NCI-H526 (cell line): ENCODE data around the gene CDH20.
A peak's percentile ranks its signal among the peaks of the same experiment; 100 is the strongest.

Experiments
- DNase-seq, 2 experiments: peaks; one replicate each; lab custom pipeline; 2025; lab: John Stamatoyannopoulos, UW

Gene CDH20

DNA sequence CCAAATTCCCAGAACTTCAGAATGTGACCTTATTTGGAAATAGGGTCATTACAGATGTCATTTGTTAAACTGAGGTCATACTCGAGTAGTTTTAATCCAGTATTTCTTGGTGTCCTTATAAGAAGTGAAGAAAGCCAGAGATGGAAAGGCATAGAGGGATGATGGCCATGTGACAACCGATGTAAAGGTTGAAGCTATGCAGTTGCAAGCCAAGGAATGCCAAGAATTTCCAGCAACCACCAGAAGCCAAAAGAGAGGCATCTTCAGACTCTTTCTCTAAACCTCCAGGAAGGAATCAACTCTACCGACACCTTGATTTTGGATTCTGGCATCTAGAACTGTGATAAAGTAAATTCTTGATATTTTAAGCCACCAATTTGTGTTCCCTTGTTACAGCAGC lies 242.2 kb downstream of the CDH20 start:
- no peak for DNase-seq

DNA sequence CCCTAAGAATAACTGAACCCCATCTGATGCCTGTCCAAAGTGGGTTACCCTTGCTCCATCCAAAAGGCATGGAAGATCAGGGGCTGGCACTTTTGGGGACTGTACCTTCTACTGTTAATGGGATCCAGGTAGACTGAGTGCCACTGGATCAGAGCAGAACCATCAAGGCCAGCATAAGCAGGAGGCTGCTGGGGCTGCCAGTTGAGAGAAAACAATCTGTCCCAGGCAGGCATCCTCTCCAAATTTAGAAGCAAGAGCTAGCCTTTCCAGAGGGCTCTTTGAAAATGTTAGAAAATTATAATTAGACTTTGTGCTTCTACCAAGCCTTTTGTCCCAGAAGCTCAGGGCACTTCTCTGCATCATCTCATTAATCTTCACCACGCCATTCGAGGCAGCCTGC lies 245.6 kb downstream of the CDH20 start:
- DNase-seq: no peak

DNA sequence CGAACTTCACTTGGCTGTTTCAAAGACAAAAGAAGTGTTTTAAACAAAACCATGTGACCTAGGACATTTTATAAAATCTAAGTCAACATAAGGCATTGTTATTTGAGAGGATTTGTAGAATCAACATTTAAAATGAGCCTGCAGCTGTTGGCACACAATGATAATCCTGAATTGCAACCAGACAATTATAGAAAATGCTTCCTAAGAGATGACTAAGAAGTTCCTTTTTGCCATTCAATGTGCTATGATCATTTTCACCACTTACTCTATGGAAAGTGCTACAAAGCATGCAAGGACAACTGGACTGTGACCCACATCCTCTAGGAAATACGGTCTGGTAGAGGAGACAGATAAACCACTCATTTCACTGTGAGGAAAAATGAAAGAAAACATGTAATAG lies 246.4 kb downstream of the CDH20 start:
- no peak for DNase-seq

DNA sequence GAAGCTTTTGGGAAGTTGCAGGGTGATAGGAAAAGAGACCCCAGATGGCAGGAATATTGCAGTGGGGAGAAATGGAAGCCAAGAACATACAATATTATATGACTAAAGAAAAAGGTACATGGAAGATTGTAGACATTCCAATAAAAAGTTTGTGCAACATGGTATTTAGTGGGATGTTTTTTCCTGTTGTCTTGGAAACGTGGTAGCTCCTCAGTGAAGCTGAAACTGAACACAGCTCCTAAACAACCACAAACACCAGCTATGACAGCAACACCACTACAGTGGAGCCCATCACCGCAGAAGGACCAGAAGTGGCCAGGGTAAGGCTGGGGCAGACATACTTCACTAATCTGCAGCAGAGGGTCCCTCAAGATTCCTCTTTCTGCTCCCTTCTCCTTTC lies 246.8 kb downstream of the CDH20 start:
- DNase-seq: no peak

DNA sequence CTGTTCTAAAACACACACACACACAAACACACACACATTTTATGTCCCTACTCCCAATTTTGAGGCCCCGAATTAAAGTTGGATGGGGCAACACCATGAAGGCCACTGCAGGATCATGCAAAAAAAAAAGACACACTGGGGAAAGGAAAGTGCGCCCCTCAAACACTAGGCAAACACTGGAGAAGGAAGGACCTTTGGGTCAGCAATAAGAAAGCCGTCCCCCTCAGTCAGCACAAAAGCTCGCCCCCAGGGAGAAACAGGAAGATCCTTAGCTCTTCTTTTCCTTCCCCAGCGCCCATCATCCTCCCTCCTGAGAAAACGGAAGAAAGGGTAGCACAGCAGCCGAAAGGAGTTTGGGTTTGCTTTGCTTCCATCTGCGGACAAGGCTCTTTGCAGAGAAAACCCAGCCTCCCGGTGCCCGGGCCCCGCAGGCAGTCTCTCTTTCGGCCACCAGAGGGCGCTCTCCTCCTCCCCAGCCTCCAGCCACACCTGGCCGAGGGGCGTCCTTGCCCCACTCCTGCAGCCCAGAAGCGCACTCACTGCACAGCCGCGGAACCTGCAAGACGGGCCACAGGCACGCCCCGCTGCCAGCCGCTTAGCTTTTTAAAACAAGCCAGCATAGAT lies 248.5 kb downstream of the CDH20 start:
- peak in 1 of 2 experiments; percentile 70 for DNase-seq

DNA sequence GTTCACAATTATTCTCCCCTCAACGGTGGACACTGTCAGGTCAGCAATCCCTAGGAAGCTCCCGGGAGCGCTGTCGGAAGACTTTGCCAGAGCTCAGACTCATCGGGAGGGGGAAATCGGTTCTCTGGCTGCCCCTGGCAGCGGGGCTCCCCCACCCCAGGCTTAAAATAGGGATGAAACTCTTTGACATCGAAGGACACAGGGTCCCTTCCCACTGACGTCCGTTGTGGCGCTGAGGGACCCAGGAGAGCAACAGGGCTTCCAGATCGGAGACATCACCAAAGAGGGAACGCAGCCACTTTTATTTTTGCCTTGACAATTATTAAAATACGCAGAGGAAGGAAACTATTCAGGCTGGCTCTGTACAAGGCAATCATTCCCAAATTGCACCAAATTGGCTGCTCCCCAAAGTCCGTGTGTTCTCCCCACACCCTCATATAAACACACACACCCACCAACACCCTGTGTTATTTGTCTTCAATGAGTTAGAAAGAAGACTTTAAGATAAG lies 249.0 kb downstream of the CDH20 start:
- DNase-seq: no peak

DNA sequence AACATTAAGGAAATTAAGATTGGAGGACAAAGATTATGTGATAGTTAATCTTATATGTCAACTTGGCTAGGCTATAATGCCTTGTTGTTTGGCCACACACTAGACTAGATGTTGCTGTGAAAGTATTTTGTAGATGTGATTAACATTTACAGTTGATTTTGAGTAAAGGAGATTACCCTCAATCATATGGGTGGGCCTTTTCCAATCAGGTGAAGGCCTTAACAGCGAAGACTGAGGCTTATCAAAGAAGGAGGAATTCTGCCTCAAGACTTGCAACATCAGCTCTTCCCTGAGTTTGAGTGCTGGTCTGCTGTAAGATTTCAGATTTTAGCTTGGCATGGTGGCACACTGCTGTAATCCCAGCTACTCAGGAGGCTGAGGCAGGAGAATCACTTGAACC lies 250.3 kb downstream of the CDH20 start:
- no peak for DNase-seq

DNA sequence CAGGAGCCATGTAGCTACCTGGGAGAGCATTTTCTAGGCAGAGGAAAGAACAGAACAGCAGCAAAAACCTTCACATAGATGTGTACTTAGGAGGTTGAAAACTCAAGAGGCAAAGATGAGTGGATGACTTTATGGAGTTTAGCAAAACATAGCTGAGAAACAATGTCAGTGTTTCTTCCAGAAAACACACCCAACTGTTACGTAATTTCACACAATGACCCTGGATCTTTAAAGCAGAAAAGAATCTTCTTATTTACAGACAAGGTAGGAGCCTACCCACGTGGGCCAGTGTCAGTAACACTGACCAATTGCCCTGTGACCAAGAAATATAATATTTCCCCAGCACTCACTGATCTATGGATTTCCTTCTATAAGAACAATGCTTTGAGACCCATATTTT lies 254.6 kb downstream of the CDH20 start:
- no peak for DNase-seq

DNA sequence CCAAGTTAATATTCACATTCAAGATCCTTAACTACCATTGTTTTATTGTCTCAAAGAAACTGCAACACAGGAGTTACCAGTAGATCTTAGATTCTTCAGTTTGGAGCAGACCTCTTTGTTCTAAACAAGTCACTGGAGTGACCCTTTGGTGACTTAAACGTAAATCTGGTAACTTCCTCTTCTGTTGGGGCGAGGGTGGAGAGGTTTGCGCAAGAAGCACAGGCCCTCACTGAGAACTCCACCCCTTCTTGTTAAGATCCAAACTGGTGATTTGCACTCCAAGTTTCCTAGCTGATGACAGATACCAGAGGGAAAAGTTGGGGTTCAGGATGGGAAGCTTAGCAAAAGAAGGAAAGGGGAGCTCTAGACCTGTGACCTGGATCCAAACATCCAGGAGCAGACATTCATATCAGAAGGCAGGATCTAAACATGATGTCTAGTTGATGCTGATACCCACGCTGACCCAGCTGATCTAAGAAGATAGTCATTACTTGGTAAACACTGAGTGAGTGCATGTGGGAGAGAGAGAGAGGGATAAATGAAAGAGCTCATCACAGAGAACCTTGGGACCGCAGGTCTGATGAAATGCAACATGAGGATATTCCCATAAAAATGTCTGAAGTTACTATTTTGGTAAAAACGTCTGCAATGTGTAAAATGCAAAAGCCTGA lies 256.0 kb downstream of the CDH20 start:
- DNase-seq: no peak

DNA sequence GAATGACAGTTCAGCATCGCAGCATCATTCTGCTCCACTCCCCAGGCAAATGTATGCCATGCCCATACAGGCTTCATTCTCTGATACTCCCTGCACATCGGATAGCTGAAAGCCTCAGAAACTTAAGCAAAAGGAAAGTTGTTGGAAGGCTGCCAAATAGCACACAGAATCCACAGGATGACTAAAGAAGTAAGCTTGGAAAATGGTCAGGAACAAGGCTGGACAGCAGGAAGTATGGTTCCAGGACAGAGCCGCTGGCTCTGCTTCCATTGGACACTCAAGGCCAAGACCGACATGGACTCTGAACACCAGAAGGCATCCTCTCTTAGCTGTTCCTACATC lies 256.5 kb downstream of the CDH20 start:
- no peak for DNase-seq

DNA sequence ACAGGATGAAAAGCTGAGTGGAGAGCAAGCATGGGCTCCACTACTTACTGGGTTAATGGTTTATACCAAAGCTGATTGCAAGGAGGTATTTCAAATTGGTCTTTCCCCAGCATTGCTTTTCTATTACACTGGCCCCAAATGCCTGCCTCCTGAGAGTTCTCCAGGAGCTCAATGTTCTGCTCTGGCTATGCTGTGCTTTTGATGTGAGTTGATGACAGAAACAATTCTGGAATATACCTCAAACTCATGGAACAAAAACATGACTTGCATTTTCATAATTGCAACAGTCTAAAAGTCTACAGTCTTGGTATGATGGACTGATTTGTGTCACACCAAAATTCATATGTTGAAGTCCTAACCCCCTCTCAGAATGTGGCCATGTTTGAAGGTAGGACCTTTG lies 258.0 kb downstream of the CDH20 start:
- DNase-seq: no peak

DNA sequence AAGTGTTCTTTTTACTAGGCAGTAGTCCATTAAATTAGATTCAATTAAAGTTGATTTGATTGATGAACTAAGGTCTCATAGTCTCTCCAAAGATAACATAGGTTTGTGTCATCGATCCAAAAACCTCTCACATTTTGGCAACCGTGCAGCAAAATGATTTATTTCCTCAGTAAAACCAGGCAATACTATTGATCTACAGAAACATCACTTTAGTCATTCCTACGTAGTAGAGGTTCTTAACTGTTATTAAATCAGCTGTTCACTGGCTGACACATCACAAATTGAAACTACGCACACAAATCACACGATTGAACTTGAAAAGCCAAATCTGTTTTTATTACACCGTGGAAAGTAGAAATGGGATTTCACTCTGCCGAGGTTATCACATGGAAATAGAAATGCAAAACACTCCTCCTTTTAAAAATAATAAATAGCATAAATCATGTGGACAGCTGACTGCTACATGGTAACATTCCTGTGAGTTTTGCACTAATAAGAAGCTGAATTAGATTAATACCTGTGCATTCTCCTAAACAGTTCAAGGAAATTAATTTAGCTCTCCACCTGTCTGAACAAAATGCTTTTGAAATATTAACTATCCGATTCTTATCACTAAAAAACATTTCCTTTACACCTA lies 262.5 kb downstream of the CDH20 start:
- no peak for DNase-seq

DNA sequence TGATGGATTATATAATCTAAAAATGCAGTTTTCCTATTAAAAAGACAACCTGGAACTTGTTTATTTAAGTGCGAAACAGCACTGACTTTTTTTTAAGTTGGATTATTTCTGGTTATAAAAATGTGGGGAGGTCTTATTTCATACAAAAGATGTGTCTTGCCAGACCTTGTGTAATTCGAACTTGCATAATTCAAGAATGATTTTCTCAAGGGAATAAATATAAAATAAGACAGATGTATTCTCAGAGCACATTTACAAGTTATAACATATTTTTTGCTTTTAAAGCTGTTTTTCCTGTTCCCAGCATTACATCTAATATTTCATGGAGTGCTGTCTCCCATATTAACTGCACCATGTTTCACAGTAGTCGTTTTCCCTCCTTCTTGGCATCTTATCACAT lies 263.1 kb downstream of the CDH20 start:
- DNase-seq: no peak

DNA sequence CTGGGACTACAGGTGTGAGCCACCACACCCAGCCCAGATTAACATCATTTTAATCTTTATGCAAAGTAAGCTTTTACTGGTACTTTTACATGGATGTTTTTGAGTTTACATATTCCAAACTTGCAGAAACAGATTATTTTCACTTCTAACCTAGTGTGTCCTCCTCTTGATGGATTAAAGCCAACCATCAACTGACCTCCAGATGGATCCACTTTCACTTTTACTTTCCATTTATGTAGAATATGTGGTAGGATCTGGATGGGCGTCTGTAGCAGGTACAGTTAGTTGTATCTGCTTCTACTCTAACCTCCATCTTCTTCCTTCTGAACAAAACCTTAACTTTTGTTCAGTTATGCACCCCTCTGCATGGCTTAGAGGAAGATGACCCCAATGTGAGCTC lies 264.1 kb downstream of the CDH20 start:
- no peak for DNase-seq

DNA sequence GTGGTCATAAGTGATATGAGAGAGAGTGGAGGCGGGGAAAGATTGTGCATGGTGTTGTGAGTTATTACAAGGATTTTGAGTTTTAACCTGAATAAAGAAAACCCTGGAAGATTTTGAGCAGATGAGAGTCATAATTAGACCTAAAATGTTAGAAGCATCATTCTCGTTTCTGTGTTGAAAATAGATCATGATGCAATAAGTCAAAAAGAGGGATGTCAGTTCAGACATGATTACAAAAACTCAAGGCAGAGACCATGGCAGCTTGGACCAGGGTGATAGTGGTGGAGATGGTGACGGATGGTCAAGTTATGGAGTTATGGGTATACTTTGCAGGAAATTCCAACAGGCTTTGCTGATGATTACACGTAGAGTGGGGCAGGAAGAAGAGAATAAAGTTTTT lies 267.2 kb downstream of the CDH20 start:
- DNase-seq: no peak

DNA sequence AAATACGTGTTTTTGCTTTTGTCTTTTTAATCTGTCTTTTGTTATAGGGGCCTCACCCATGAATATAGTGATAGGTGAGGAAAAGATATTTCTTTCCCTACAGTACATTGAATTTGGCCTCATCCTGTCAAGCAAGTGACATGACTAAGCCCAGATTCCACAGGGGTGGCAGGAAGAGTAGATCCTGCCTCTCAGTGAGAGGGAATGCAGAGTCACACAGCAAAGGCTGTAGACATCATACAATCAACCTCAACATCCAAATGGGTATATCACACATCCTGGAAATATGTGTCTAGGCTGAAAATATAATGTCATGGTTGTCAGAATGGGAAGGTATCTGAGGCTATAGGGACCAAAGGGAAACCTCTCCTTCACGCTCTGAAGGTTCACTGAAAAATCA lies 269.6 kb downstream of the CDH20 start:
- DNase-seq: no peak
